Stimulated activated CD4-positive, alpha-beta T cell treated with anti-CD3 and anti-CD28 coated beads, TNF-alpha, amount 100 ng/mL, for 1 hour (primary cell): ENCODE data around the gene PPFIA1.

Experiments
- DNase-seq, 3 donors: peaks; one replicate each; pipeline ENCODE4 v3.0.0-alpha.2; 2020; ENCODE audit warnings: low read depth in 3 of 3, low spot score in 1 of 3

PPFIA1 gene

GRCh38 chr11:70297341-70297740 lies 26.9 kb downstream of the PPFIA1 start:
- no peak for DNase-seq

- DNase-seq: no peak
Observed at GRCh38 chr11:70298243-70298915, 27.9 kb downstream of the PPFIA1 start.

DNA sequence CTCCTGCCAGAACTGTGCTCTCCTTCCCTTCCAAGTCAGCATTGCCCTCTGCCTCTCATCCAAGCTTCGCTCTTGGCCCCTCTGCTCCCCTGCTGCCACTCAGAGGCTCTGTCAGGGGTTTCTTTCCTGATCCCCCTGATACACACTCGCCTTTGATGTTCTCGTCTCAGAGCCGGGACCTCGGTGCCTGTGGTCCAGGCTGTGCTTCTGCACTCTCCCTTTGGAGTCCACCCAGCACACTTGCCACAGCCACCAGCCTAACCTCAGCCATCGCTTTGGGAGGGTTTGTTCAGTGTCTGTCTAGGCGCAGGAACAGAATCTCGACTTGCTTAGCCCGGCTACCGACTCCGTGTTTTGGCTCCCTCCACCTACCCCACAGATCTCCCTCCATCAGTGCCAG lies 29.1 kb downstream of the PPFIA1 start:
- no peak for DNase-seq

- DNase-seq: no peak
Observed at GRCh38 chr11:70301191-70301590, 30.7 kb downstream of the PPFIA1 start.

DNA sequence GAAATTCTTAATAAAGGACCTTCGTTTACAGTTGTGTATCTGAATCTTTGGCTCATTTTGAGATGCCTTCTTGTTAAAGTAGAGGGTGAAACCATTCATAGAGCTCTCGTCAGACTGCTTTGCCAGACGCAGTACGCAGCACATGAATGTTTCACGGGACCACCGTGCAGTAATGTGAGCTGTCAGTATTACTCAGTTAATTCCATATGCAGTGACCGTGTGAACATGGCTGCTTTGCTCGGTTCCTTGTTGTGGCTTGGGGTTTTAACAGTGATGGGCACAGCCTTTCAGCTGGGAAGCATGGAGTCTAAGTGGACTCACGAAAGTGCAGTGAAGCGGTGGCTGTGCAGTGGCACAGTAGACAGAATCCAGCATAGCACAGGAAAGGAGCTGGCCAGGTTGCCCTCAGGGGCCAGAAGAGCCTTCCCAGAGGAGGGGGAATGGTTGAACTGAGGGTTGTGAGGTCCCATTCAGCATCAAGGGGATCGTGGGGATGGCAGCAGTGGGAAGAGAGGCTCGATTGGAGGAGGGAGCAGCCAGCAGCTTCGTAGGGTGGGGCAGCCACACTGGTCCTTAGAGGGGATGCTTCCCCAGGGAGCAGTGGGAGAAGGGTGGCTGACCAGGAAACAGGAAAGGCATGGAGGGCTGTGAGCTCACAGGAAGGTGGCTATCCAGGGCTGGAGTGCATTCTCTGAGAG lies 31.4 kb downstream of the PPFIA1 start:
- no peak for DNase-seq

DNA sequence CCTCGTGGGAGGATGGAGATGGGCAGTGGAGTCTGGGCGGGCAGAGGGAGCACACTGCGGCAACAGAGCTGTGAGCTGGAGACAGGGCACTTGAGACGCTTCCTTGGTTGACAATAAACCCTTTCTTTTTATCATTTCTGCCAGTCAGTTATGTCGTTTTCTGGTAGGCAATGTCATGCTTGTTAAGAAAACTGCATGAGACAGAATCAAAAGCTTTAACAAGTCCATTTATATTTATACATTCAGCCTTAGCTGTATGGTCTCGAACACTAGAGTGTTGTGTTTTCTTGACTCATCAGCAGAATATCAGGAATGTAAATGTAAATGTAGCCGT lies 31.9 kb downstream of the PPFIA1 start:
- DNase-seq: no peak

DNA sequence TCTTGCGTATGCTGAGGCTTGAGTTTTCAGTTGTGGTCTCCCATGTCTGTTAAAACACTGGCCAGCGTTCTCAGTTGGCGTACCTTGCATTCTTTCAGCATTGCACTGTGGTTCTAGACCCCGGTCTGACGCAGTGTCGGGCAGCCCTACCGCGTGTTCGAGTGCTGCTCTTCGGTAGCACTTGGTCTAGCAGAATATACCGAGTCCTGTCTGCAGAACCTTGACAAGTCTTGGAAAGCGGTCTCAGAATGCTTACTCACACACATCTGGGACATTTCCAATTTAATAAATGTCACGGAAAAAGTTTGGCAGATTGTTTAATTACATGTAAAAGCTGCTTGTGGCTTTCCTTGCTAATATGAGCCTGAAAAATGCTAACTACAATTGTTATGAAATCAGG lies 32.6 kb downstream of the PPFIA1 start:
- no peak for DNase-seq

DNA sequence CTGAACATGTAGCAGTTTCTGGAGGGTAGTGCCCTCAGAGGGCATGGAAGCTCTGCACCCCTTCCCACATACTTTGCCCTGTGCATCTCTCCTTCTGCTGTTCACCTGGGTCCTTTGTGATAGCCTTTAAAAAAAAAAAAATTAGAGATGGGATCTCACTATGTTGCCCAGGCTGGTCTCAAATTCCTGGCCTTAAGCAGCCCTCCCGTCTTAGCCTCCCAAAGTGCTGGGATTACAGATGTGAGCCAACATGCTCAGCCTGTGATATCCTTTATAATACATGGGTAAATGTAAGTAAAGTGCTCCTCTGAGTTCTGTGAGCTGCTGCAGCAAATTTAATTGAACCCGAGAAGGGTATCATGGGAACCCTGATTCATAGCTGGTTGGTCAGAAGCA lies 33.7 kb downstream of the PPFIA1 start:
- DNase-seq: no peak

DNA sequence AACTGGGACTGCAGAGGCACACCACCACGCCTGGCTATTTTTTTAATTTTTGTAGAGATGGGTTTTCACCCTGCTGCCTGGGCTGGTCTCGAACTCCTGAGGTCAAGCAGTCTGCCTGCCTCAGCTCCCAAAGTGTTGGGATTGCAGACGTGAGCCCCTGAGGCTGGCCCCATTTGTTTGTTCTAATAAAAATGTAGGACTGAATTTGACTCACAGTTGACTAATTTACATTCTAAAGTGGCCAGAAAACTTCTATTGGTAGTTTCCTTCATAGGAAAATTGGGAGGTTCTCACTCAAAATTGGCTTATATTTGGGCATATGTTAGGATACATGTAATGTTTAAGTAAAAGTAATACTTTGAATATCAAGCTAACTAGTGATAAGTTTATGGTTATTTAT lies 35.0 kb downstream of the PPFIA1 start:
- no peak for DNase-seq

DNA sequence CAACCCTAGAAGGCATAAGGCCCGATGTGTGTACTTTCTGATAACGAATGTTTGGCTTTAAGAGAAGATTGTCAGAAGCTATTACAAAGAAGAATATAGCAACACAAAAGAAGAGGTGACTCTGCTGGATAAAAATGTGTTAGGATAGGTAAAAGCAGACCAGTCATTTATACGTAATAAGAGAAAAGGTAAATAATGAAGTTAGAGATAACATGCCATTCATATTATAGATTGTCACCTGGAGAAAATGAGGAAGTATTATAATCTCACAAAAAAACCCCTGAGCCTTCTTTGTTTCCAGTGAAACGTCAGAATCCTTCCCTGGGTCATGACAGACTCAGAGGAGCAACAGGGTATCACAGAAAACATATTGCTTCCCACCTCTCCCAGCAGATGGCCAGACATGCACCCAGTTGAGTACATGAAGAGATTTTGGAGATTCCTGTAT lies 36.1 kb downstream of the PPFIA1 start:
- no peak for DNase-seq

GRCh38 chr11:70307176-70307575 lies 36.7 kb downstream of the PPFIA1 start:
- no peak for DNase-seq

- no peak for DNase-seq
Observed at GRCh38 chr11:70311616-70312015, 41.1 kb downstream of the PPFIA1 start.

- DNase-seq: no peak
Observed at GRCh38 chr11:70312401-70313357, 42.2 kb downstream of the PPFIA1 start.

GRCh38 chr11:70313945-70314344 lies 43.5 kb downstream of the PPFIA1 start:
- DNase-seq: no peak

DNA sequence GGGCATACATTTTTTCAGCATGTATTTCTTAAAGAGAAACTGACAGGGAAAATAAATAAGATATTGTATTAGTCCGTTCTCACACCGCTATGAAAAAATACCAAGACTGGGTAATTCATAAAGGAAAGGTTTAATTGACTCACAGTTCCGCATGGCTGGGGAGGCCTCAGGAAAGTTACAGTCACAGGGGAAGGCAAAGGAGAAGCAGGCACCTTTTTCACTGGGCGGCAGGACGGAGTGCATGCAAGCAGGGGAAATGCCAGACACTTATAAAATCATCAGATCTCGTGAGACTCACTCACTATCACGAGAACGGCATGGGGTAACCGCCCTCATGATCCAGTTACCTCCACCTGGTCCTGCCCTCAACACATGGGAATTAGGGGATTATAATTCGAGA lies 44.2 kb downstream of the PPFIA1 start:
- DNase-seq: no peak

GRCh38 chr11:70315716-70316115 lies 45.2 kb downstream of the PPFIA1 start:
- DNase-seq: no peak

DNA sequence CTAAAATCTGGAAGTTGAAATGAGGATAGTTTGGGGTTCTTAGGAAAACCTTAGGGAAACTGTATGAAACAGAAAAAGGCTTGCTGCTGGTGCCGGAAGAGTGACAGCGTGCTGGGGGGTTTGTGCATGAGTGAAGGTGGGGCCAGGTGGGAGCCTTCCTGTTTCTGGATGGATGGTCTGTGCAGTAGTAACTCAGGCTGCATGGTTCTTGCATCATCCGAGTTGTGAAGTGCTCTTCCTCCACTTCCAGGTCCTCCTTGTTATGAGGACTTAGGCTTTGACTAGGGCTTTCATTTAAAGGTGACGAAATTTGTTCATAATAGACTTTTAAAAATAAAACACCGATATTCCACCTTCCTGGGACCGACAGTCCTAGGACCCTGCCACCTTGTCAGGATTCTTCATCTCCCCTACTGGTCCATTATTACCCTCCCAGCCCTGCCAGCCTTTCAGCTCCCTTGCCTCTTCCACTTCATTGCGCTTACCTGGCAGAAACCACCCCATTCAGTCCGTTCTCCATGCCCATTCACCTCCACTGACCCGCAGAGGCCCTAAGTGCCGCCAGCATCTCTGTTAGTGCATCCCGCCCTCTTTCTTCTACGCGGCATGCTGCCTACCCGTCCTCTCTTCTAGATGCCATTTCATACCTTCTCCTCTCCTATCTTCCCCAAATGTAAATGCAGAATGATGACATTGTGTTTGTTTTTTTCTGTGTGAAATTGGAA lies 47.3 kb downstream of the PPFIA1 start:
- no peak for DNase-seq

GRCh38 chr11:70319396-70320076 lies 49.0 kb downstream of the PPFIA1 start:
- no peak for DNase-seq

DNA sequence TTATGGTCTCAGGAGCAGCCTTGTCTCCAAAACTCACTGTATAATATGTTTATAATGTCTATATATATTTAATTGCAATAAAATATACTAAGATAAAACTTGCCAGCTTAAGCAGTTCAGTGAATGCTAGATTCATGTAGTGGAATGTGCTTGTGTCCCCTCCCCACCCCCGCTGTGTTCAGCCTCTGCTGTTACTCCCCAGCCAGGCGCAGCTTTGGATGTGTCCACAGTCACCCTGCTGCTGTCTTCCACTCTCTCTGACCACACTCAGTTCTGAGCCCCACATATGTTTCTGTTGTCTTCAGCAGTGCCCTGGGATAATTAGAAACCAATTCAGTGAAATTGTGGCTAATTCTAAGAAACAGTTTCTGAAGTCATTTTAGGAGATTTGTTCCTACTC lies 52.2 kb downstream of the PPFIA1 start:
- no peak for DNase-seq

DNA sequence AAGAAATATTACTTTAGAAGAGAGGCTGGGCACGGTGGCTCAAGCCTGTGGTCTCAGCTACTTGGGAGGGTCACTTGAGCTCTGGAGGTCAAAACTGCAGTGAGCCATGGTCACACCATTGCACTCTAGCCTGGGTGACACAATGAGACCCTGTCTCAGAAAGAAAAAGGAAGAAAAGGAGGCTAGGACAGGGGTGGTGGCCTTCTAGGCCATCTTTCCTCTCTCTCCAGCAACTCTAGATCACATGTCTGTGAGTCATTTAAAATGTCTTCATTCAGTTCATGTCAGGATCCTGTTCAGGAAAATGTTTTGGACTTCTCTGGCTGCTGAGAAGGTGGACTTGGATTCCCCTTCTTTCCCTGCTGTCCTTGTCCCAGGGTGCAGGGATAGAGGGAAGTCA lies 53.3 kb downstream of the PPFIA1 start:
- no peak for DNase-seq
